NOMO-1 treated with DMSO at 0.1 percent for 48 hours (cell line): ENCODE results near the gene PLXNA1.

ENCODE experiments used
- DNase-seq: peaks from one replicate; lab custom pipeline; 2025; ENCODE audit not compliant: unreplicated experiment; lab: John Stamatoyannopoulos, UW

Gene PLXNA1

DNA sequence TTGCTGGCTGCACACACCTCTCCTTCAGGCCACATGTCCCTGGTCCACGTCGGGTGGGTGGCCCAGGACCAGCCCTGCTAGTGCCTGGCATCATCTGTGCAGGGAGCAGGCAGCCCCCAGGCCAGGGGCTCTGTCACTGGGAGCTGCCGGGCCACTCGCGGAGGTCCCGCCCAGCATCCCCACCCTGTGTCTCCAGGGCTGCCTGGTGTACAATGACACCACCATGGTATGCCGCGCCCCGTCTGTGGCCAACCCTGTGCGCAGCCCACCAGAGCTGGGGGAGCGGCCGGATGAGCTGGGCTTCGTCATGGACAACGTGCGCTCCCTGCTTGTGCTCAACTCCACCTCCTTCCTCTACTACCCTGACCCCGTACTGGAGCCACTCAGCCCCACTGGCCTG lies 34.3 kb downstream of the PLXNA1 start:
- no peak for DNase-seq

GRCh38 chr3:127017781-127018180 lies 34.9 kb downstream of the PLXNA1 start:
- no peak for DNase-seq

DNA sequence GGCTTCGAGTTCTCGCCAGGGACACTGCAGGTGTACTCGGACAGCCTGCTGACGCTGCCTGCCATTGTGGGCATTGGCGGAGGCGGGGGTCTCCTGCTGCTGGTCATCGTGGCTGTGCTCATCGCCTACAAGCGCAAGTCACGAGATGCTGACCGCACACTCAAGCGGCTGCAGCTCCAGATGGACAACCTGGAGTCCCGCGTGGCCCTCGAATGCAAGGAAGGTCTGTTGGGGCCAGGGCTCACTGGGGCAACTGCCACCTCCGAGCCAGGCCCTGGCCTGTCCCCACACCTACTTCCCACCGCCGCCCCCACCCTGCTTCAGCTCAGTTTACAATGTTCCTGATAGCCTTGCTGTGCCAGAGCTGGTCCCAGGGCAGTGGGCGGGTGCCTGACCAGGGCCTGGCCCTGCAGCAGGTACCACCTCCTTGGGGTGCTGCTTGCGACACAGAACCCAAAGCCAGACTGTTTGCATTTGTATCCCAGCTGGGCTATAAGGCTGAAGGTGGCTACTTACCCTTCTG lies 35.5 kb downstream of the PLXNA1 start:
- DNase-seq = no peak

DNA sequence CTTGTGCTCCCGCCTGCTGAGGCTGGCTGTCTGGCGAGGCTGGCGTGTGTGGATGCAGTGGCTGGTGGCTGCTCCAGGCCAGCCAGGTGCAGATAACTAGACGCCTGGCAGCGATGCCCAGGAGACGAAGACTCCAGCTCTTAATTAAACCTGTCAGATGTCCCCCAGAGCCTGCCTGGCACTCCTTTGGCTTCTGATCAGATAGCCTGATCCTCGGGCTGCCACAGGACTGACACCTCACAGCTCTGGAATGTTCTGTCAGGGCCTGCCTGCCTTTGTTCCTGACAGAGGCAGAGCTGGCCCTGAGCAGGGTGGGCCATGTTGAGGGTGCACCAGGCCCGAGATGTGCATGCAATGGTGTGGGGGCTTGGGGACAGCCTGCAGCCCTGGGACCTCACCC lies 36.5 kb downstream of the PLXNA1 start:
- DNase-seq = no peak

- no peak for DNase-seq
These were observed 37.6 kb downstream of the PLXNA1 start for GRCh38 chr3:127020543-127020942.

GRCh38 chr3:127022849-127023248 lies 39.9 kb downstream of the PLXNA1 start:
- no peak for DNase-seq

GRCh38 chr3:127025456-127025855 lies 42.5 kb downstream of the PLXNA1 start:
- no peak for DNase-seq

DNA sequence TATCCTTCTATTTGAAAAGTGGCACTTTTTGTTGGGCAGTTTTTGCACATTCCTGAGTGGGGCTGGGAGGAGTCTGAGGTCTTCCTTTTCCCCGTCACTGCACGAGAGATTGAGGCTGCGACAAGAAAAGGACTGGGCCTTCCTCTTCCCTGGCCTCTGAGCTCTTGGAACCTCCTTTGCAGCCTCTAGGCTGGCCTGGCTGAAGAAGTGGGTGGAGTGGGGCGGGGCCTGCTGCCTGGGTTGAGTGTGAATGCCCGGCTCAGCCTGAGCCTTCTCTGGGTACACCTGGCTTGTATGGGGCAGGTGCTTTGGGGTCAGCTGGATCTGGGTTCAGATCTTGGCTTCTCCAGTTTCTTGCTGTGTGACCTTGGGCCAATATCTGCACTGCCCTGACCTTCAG lies 43.1 kb downstream of the PLXNA1 start:
- DNase-seq = no peak

GRCh38 chr3:127026661-127027060 lies 43.7 kb downstream of the PLXNA1 start:
- no peak for DNase-seq

DNA sequence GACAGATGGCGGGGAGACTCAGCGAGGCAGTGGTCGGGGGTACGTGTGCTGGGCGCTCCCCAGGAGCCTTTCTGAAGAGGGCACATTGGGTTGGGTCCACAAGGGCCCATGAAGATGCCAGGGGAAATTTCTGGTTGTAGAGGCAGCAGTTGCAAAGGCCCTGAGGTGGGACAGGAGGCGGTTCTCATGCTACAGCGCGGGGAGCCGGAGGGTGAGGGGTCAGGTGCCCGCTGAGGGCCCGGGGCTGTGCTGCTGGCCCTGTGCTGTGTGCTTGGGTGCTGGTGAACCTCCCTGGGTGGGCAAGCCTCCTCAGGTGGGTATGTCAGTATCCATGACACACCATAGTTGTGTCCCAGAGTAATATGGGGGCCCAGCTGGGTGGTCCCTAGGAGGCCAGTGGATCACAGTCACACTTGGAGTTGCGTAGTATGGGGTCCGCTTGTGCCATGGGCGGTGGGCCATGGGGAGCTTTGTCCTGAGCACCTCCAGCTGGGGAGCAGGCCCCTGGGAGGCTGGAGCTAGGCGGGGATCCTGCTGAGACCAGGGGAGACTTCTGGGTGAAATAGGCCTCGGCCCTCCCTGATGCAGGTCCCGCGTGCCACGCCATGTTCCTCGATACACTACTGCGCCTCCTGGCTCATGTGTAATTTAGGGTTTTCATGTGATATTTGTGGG lies 44.3 kb downstream of the PLXNA1 start:
- no peak for DNase-seq

DNA sequence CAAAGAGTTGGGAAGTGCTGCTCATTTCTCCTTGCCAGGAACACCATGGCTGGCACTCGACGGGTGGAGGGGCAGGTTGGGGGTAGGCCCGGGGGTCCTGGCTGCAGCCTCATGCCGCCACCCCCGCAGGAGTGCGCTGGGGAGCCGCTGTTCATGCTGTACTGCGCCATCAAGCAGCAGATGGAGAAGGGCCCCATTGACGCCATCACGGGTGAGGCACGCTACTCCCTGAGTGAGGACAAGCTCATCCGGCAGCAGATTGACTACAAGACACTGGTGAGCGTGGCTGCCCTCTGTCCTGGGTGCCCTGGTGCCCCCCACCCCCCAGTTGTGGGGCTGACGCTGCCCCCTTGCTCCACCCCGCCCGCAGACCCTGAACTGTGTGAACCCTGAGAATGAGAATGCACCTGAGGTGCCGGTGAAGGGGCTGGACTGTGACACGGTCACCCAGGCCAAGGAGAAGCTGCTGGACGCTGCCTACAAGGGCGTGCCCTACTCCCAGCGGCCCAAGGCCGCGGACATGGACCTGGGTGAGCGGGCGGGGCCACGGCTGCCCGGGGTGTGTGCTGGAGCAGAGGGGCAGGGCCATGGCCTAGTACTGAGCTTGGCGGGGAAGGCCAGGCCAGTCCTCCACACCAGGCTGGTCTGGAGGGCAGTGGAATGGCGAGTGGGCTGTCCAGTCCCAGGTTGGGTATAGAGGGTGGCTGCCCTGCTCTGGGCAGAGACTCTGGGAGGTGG lies 45.1 kb downstream of the PLXNA1 start:
- no peak for DNase-seq

- no peak for DNase-seq
These were observed 46.1 kb downstream of the PLXNA1 start for GRCh38 chr3:127028781-127029657.

- DNase-seq = no peak
These were observed 47.0 kb downstream of the PLXNA1 start for GRCh38 chr3:127029658-127030507.

- no peak for DNase-seq
These were observed 47.8 kb downstream of the PLXNA1 start for GRCh38 chr3:127030508-127031412.

DNA sequence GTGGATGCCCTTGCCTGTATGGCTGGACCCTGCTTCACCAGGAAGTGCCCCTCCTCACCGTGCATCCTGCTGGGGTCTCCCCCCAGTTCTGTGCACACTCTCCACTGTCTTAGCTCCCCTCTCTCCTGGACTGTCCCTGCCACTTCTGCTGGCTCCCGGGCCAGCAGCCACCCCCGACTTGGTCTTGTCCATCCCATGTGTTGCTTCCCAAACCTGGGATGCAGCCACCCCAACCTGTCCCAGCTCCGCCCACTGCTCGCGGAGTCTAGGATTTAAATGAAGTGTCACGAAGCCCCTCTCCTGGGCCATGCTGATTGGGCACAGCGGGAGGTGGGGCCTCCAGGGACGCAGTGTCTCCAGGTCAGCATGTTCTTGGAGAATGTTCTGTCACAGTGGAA lies 48.5 kb downstream of the PLXNA1 start:
- no peak for DNase-seq

DNA sequence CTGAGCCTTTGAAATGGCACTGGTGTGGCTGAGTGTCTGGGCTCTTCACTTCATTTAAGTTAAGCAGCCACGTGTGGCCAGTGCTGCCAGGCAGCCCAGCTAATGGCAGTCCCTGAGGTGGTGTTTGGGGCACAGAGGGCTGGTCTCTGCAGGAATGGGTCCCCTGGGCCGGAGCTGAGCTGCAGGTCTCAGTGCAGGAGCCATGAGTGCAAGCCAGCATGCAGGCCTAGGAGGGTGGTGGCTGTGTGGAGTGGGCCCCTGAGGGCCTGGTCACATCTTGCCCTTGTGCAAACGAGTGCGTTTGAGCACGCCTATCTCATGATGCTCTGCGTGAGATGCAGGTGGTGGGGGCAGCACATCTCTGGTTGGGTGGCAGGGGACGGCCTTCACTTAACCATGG lies 48.9 kb downstream of the PLXNA1 start:
- no peak for DNase-seq

DNA sequence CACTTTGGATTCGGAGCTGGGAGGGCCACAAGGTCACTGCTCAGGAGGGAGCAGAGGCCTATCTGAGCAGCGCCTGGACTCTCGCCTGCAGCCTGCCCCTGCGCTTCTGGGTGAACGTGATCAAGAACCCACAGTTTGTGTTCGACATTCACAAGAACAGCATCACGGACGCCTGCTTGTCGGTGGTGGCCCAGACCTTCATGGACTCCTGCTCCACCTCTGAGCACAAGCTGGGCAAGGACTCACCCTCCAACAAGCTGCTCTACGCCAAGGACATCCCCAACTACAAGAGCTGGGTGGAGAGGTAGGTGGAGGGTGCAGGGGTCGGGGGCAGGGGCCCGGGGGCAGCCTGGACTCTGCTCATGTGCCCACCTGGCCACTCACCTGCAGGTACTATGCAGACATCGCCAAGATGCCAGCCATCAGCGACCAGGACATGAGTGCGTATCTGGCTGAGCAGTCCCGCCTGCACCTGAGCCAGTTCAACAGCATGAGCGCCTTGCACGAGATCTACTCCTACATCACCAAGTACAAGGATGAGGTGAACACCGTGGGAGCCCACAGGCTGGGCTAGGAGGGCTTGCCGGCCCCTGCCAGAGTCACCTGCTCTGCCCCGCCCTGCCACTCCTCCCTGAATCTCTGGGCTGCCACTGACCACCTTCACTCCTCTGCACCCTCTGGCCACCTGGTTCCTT lies 49.5 kb downstream of the PLXNA1 start:
- DNase-seq = no peak
